Stomach (tissue), 9 donors: ENCODE measurements around the gene SNF8. TPM values are rescaled to one million over a fixed set of nuclear protein-coding genes. Genes with fewer than 3 reads are reported as not detected.
A peak's percentile ranks its signal among the peaks of the same experiment; 100 is the strongest.
"Not testable (repeated sequence)": the region's sequence is repeated elsewhere in the genome, so short reads cannot be mapped to it uniquely, and the experiment has no call there.

Source experiments
- DNase-seq, 2 donors: peaks; one replicate each; pipeline versions ENCODE4 v3.0.0 to v3.0.0-alpha.2; 2013 to 2019
- H3K27ac ChIP-seq, 5 donors: fragments of 200-600 bp in 4 of 5; sonication (generic) in 4 of 5; one replicate each; pipeline ENCODE4 v1.5.1; 2013 to 2019; ENCODE audit warnings: mild to moderate bottlenecking in 1 of 5, moderate library complexity in 1 of 5
- H3K27me3 ChIP-seq, 3 donors: fragments of 200-600 bp; sonication (generic); one replicate each; pipeline ENCODE4 v1.5.1; 2017 to 2019; ENCODE audit warnings: mixed run types in 1 of 3
- H3K36me3 ChIP-seq, 4 donors: fragments of 200-600 bp; sonication (generic); 1 replicate in 3 of 4; 2 replicates in 1 of 4; pipeline ENCODE4 v1.5.1; 2016 to 2019
- H3K4me1 ChIP-seq, 4 donors: fragments of 200-600 bp; sonication (generic); one replicate each; pipeline ENCODE4 v1.5.1; 2016 to 2019
- H3K4me3 ChIP-seq, 4 donors: fragments of 200-600 bp; sonication (generic) in 3 of 4; one replicate each; pipeline ENCODE4 v1.5.1; 2016 to 2019; ENCODE audit warnings: mild to moderate bottlenecking in 1 of 4
- H3K9me3 ChIP-seq, 4 donors: fragments of 200-600 bp; sonication (generic); one replicate each; pipeline ENCODE4 v1.5.1; 2016 to 2019
- EP300 ChIP-seq: sonication (generic); formaldehyde crosslinking; IDR thresholded peaks from one replicate; pipeline ENCODE4 v1.6.1; 2017; ENCODE audit warnings: antibody characterized with exemption
- POLR2A ChIP-seq, 4 donors: fragments of 450-650 bp; IDR thresholded peaks; one replicate each; pipeline ENCODE4 v1.6.1; 2016; ENCODE audit warnings: antibody characterized with exemption in 4 of 4, control low read depth in 2 of 4, mild to moderate bottlenecking in 1 of 4, moderate library complexity in 1 of 4
- POLR2AphosphoS5 ChIP-seq, 3 donors: sonication (generic); formaldehyde crosslinking; IDR thresholded peaks; one replicate each; pipeline ENCODE4 v1.6.1; 2016; ENCODE audit warnings: antibody characterized with exemption in 3 of 3
- WGBS, 5 donors: extraction: QIAGEN DNeasy Blood & Tissue Kit in 3 of 5; methylation state at CpG; one replicate each; pipeline versions ENCODE4 v1.1.5 to v1.1.7; 2013 to 2018; 5-methylcytosine and 5-hydroxymethylcytosine counted together
- intact Hi-C: fragments of 100-400 bp; cut with DNase I; formaldehyde crosslinking; loops from one replicate; pipeline ENCODE4 v1.15.1; 2023; ENCODE audit warnings: low total_unique reads
- polyA plus RNA-seq, 3 donors: library from polyadenylated mRNA; stranded (reverse); fragments of 200-250 nt; gene quantifications; one replicate each; pipeline ENCODE4 v1.2.3, GENCODE V29; 2013
- total RNA-seq, 5 donors: library from RNA; depleted of rRNA; stranded (reverse); fragments of >200 nt; gene quantifications; one replicate each; pipeline versions ENCODE4 v1.1.0 to v1.2.3, GENCODE V29; 2014 to 2016
- TF ChIP-seq, protein P1 (sequence below), 7 experiments: fragments of 450-650 bp in 4 of 7; fragments of 200-600 bp in 3 of 7; sonication (generic) in 3 of 7; IDR thresholded peaks; one replicate each; pipeline ENCODE4 v1.5.1; 2016 to 2019; ENCODE audit warnings: antibody characterized with exemption in 7 of 7, control low read depth in 2 of 7, mild to moderate bottlenecking in 1 of 7
- donor health status: healthy with polysubstance abuse.
- donor health status: Bipolar disorder and iron deficiency.
- donor health status: healthy.

SNF8 gene
- total and polyA plus RNA-seq, 8 donors: 18.7 to 160 (median 50.9) TPM

DNA sequence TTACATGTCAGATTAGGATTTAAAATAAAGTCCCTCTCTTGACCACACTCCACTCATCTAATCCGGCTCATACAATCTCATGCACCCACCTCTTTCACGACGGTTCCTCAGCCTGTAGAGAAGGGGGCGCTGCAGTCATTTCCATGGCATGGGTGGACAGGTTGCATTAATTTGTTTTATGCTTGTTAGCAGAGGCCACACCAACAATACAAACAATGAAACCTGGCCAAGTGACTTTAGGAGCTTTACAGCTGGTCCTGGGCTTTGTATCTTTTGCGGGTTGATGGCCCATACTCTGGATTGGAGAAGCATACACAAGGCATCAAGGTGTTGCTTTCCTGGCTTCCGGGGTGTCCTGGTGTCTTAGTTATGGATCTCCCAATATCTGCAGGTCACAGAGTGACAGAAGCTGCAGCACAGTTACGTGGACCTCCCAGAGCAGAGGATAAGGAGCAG lies 9.7 kb upstream of the SNF8 start:
- Histone ChIP-seq H3K4me3 (no peak overlapping the region), H3K4me1 (no peaks in the 10 kb centered on the region), H3K27me3 (peaks cover 0 to 79% (median 20%) of the 10 kb centered on the region in 3 donors), H3K27ac (no peak overlapping the region), H3K9me3 (no peaks in the 10 kb centered on the region), H3K36me3 (no peaks in the 10 kb centered on the region)
- WGBS, 5 donors: 22 to 31% (median 29%) methylated on average over 7 of the region's 7 CpGs
- intact Hi-C loops: no loop called here
- TF ChIP-seq, protein P1, sequence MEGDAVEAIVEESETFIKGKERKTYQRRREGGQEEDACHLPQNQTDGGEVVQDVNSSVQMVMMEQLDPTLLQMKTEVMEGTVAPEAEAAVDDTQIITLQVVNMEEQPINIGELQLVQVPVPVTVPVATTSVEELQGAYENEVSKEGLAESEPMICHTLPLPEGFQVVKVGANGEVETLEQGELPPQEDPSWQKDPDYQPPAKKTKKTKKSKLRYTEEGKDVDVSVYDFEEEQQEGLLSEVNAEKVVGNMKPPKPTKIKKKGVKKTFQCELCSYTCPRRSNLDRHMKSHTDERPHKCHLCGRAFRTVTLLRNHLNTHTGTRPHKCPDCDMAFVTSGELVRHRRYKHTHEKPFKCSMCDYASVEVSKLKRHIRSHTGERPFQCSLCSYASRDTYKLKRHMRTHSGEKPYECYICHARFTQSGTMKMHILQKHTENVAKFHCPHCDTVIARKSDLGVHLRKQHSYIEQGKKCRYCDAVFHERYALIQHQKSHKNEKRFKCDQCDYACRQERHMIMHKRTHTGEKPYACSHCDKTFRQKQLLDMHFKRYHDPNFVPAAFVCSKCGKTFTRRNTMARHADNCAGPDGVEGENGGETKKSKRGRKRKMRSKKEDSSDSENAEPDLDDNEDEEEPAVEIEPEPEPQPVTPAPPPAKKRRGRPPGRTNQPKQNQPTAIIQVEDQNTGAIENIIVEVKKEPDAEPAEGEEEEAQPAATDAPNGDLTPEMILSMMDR (IDR thresholded peaks at IDR 0.05): peak in 1 of 7 experiments; percentile 34
- no peak for TF ChIP-seq EP300
- peak in 1 of 2 donors; percentile 81 for DNase-seq

DNA sequence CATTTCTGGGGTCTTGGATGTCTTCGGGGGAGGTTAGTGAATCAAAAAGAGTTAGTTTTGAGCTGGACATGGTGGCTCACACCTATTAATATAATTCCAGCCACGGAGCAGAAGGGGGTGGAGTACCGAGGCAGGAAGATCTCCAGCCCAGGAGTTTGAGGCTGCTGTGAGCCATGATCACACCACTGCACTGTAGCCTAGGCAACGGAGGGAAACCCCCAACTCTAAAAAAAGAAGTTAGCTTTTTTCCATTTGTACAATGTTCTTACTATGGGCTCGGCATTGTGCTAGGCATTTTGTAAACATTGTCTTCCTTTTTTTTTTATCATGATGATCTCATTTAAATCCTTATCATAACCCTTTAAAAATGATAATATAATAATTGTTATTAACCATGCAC lies 8.3 kb upstream of the SNF8 start:
- intact Hi-C loops: no loop called here
- Histone ChIP-seq H3K27me3 (peaks cover 0 to 74% (median 15%) of the 10 kb centered on the region in 3 donors), H3K4me3 (no peak overlapping the region), H3K27ac (no peak overlapping the region), H3K4me1 (no peaks in the 10 kb centered on the region), H3K36me3 (no peaks in the 10 kb centered on the region), H3K9me3 (no peaks in the 10 kb centered on the region)
- DNase-seq: peak in 1 of 2 donors; percentile 19
- WGBS, 5 donors: 9 to 23% (median 15%) methylated on average over 5 of the region's 5 CpGs
- no peak for TF ChIP-seq EP300
- no peak for TF ChIP-seq POLR2AphosphoS5 (IDR thresholded peaks at IDR 0.05)
- no peak for TF ChIP-seq POLR2A (IDR thresholded peaks at IDR 0.05)
- TF ChIP-seq, protein P1 (IDR thresholded peaks at IDR 0.05): no peak

DNA sequence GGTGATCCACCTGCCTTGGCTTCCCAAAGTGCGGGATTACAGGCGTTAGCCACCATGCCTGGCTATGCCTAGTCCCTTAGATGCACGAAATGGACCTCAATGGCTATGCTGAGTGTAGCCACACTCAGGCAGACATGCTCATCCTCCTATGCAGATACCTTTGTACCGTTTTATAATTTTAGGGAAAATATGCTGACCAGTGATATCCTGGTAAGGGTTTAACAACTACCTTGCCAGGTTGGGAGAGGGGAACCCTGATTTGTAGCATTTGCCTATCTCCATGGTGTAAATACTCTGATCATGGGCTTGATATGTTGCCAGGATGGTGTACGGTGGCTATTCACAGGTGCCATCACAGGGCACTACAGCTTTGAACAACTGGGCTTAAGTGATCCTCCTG lies 6.9 kb upstream of the SNF8 start:
- no peak for TF ChIP-seq POLR2AphosphoS5 (IDR thresholded peaks at IDR 0.05)
- TF ChIP-seq POLR2A (IDR thresholded peaks at IDR 0.05): no peak
- TF ChIP-seq EP300: no peak
- TF ChIP-seq, protein P1 (IDR thresholded peaks at IDR 0.05): no peak
- Histone ChIP-seq H3K27me3 (peaks cover 0 to 63% (median 15%) of the 10 kb centered on the region in 3 donors), H3K27ac (no peak overlapping the region), H3K4me1 (no peaks in the 10 kb centered on the region), H3K9me3 (no peaks in the 10 kb centered on the region), H3K4me3 (no peak overlapping the region), H3K36me3 (no peaks in the 10 kb centered on the region)
- WGBS, 5 donors: 72 to 88% (median 78%) methylated on average over 5 of the region's 5 CpGs
- intact Hi-C loops: no loop called here
- no peak for DNase-seq

DNA sequence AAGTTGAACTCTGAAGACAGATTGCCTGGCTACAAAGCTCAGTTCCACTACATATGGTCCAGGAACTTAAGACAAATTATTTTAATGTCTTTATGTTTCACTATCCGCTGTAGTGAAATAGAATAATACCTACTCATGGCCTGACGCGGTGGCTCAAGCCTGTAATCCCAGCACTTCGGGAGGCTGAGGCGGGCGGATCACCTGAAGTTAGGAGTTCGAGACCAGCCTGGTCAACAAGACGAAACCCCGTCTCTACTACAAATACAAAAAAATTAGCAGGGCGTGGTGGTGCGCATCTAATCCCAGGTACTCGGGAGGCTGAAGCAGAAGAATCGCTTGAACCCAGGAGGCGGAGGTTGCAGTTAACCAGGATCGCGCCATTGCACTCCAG lies 614 bp upstream of the SNF8 start:
- peaks cover 10 to 32% (median 26%) of the 10 kb centered on the region in 4 donors for H3K4me1 ChIP-seq
- peaks cover 5 to 21% (median 15%) of the 10 kb centered on the region in 4 donors for H3K36me3 ChIP-seq
- intact Hi-C loops, DNase-seq, H3K9me3 ChIP-seq: not testable (repeated sequence)
- peak overlapping the region; percentile 80 to 83 (median 82) for H3K4me3 ChIP-seq
- 91 to 97% (median 92%) methylated on average over 16 of the region's 16 CpGs for WGBS, 5 donors
- peak overlapping the region in 4 of 5 donors; percentile 83 to 93 (median 90) for H3K27ac ChIP-seq
- peaks cover 0 to 13% (median 0%) of the 10 kb centered on the region in 3 donors for H3K27me3 ChIP-seq

DNA sequence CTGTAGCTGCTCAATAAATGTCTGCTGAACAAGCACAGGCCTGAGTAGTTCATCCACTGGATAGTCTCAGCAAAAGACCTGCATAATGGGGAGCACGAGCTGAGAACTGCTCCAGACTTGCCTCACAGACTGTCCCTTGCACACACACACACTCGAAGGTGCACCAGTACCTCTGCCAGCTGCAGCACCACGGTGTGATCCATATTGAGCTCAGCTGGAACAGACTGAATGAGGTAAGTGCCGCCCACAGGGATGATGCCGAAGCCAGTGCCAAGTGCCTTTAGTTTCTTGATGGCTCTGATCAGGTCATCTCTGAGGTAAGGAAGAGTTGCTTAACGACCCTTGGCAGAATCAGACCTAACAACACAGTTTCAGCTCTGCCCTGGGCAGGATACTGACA lies 11.6 kb downstream of the SNF8 start:
- H3K9me3 ChIP-seq: no peaks in the 10 kb centered on the region
- intact Hi-C loops: no loop called here
- DNase-seq: no peak
- H3K27me3 ChIP-seq: no peaks in the 10 kb centered on the region
- H3K36me3 ChIP-seq: peaks cover 55 to 100% (median 98%) of the 10 kb centered on the region in 4 donors
- peaks cover 0 to 7% (median 0%) of the 10 kb centered on the region in 4 donors for H3K4me1 ChIP-seq
- H3K4me3 ChIP-seq: no peak overlapping the region
- WGBS, 5 donors: 82 to 95% (median 92%) methylated on average over 6 of the region's 6 CpGs
- H3K27ac ChIP-seq: no peak overlapping the region
- TF ChIP-seq EP300: no peak
- TF ChIP-seq, protein P1 (IDR thresholded peaks at IDR 0.05): no peak
- no peak for TF ChIP-seq POLR2A (IDR thresholded peaks at IDR 0.05)
- no peak for TF ChIP-seq POLR2AphosphoS5 (IDR thresholded peaks at IDR 0.05)
